Chondrocyte (in vitro differentiated cells): ENCODE measurements around the gene GAS6. TPM values are rescaled to one million over a fixed set of nuclear protein-coding genes. Genes with fewer than 3 reads are reported as not detected.

ENCODE experiments used
- DNase-seq: peaks from one replicate; pipeline ENCODE4 v3.0.0; 2021; ENCODE audit warnings: mixed read lengths, low spot score
- H3K27ac Mint-ChIP-seq: one replicate; pipeline ENCODE4 v1.8.0; 2021; ENCODE audit warnings: mild to moderate bottlenecking, moderate library complexity, mixed read lengths; ENCODE audit not compliant: unreplicated experiment
- H3K27me3 Mint-ChIP-seq: 2 replicates; pipeline ENCODE4 v1.8.0; 2021; ENCODE audit warnings: low read depth, mixed read lengths
- H3K36me3 Mint-ChIP-seq: 2 replicates; pipeline ENCODE4 v1.8.0; 2021; ENCODE audit warnings: low read depth, mixed read lengths
- H3K4me1 Mint-ChIP-seq: 2 replicates; pipeline ENCODE4 v1.8.0; 2021; ENCODE audit warnings: low read depth, mild to moderate bottlenecking, mixed read lengths
- H3K4me3 Mint-ChIP-seq: one replicate; pipeline ENCODE4 v1.8.0; 2021; ENCODE audit warnings: mild to moderate bottlenecking, moderate library complexity, mixed read lengths; ENCODE audit not compliant: unreplicated experiment
- H3K9me3 Mint-ChIP-seq: 2 replicates; pipeline ENCODE4 v1.8.0; 2021; ENCODE audit warnings: low read depth, mixed read lengths
- total RNA-seq: library from RNA; stranded (reverse); gene quantifications from 3 replicates; pipeline ENCODE4 v1.2.1, GENCODE V29; 2021
- TF ChIP-seq, protein P1 (sequence below): fragments of 200-600 bp; sonication (generic); IDR thresholded peaks from 2 replicates; pipeline ENCODE4 v1.5.0; 2021; ENCODE audit warnings: antibody characterized with exemption, mild to moderate bottlenecking, moderate library complexity

The GAS6 gene
- total RNA-seq, 1 donor from 2014 or later, result 111 TPM

GRCh38 chr13:113784645-113785024 lies 79.2 kb downstream of the GAS6 start:
- Mint-ChIP-seq H3K9me3 (peaks cover 3% of the 10 kb centered on the region), H3K4me3 (no peak overlapping the region), H3K4me1 (peaks cover 3% of the 10 kb centered on the region), H3K27me3 (peaks cover 10% of the 10 kb centered on the region), H3K27ac (peak overlapping the region; percentile 86), H3K36me3 (peaks cover 2% of the 10 kb centered on the region)
- DNase-seq, result no peak
- TF ChIP-seq, protein P1, sequence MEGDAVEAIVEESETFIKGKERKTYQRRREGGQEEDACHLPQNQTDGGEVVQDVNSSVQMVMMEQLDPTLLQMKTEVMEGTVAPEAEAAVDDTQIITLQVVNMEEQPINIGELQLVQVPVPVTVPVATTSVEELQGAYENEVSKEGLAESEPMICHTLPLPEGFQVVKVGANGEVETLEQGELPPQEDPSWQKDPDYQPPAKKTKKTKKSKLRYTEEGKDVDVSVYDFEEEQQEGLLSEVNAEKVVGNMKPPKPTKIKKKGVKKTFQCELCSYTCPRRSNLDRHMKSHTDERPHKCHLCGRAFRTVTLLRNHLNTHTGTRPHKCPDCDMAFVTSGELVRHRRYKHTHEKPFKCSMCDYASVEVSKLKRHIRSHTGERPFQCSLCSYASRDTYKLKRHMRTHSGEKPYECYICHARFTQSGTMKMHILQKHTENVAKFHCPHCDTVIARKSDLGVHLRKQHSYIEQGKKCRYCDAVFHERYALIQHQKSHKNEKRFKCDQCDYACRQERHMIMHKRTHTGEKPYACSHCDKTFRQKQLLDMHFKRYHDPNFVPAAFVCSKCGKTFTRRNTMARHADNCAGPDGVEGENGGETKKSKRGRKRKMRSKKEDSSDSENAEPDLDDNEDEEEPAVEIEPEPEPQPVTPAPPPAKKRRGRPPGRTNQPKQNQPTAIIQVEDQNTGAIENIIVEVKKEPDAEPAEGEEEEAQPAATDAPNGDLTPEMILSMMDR, result no peak

DNA sequence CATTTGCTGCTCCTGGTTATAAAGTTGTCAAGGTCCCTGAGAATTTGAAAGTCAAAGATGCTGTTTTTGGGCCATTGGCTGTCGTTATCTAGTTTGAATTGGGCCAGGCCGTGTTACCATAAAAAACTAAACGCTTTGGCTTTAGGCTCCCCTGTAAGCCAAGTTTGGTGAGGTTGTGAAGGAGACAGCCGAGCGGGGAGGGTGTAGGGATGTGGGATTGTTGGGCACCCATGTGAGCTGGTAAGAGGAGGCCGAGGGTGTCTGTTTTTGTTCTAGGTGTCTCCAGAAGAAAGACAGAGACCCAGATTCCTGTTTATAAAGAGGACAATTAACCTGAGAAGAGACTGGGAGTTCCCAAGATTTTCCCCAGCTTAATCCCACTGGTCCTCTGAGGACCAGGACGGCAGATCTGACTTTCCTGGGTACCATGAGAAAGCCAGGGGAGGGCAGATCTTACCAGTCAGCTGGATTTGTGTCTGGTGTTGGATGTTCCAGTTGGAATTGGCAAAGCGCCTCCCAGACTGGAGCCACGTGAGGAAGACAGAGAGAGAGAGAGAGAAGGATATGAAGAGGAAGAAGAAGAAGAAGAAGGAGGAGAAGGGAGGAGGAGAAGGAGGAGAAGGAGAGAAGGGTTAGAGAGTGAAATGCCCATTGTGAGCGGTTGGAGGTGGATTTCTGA lies 79.8 kb downstream of the GAS6 start:
- H3K27ac Mint-ChIP-seq, result peak overlapping the region; percentile 86
- peaks cover 3% of the 10 kb centered on the region for H3K4me1 Mint-ChIP-seq
- H3K4me3 Mint-ChIP-seq, result no peak overlapping the region

GRCh38 chr13:113783200-113783881 lies 80.5 kb downstream of the GAS6 start:
- peaks cover 13% of the 10 kb centered on the region for H3K27me3 Mint-ChIP-seq
- H3K4me1 Mint-ChIP-seq, result peaks cover 3% of the 10 kb centered on the region
- TF ChIP-seq, protein P1, result no peak
- peaks cover 6% of the 10 kb centered on the region for H3K36me3 Mint-ChIP-seq
- H3K27ac Mint-ChIP-seq, result no peak overlapping the region
- no peak overlapping the region for H3K4me3 Mint-ChIP-seq
- DNase-seq, result peak; percentile 4
- H3K9me3 Mint-ChIP-seq, result peaks cover 3% of the 10 kb centered on the region

More for the DNA sequence above, 79.8 kb downstream of the GAS6 start:
- TF ChIP-seq, protein P1, result no peak
- Mint-ChIP-seq H3K9me3 (peaks cover 3% of the 10 kb centered on the region), H3K27me3 (peaks cover 10% of the 10 kb centered on the region), H3K36me3 (peaks cover 2% of the 10 kb centered on the region)
- no peak for DNase-seq

DNA sequence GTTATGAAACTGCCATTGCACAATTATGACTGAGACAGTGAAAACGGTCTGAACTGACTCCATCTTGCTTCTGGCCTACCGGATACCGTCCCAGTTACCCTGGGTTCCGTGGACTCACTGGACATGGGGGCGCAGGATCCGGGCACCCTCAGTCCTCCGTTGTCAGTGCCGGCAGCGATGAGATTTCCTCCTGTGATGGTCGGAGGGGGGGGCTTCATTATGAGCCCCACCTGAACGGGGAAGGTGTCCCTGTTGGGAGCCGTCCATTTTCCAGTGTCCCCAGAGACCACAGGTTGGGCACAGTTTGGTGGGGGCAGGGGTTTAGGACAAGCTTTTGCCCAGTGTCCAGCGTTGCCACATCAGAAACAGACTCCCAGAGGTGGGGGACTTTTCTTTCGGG lies 81.4 kb downstream of the GAS6 start:
- Mint-ChIP-seq H3K9me3 (peaks cover 3% of the 10 kb centered on the region), H3K27me3 (peaks cover 18% of the 10 kb centered on the region), H3K27ac (no peak overlapping the region), H3K4me1 (peaks cover 3% of the 10 kb centered on the region), H3K36me3 (peaks cover 6% of the 10 kb centered on the region), H3K4me3 (no peak overlapping the region)
- TF ChIP-seq, protein P1, result no peak
- peak; percentile 46 for DNase-seq

GRCh38 chr13:113781571-113781970 lies 82.3 kb downstream of the GAS6 start:
- TF ChIP-seq, protein P1, result no peak
- Mint-ChIP-seq H3K4me1 (peaks cover 3% of the 10 kb centered on the region), H3K36me3 (peaks cover 6% of the 10 kb centered on the region), H3K4me3 (no peak overlapping the region), H3K9me3 (peaks cover 3% of the 10 kb centered on the region), H3K27me3 (peaks cover 18% of the 10 kb centered on the region), H3K27ac (no peak overlapping the region)
- DNase-seq, result no peak
